ENCODE results near the gene FAM3D.

FAM3D gene

GRCh38 chr3:58642846-58643245 lies 23.7 kb downstream of the FAM3D start:
- Mint-ChIP-seq H3K27me3 (ENCODE audit: low read depth) (peaks cover 19% of the 10 kb centered on the region), H3K4me3 (no peak overlapping the region), H3K9me3 (no peaks in the 10 kb centered on the region), H3K4me1 (no peaks in the 10 kb centered on the region), H3K27ac (peak overlapping the region in 1 of 3 experiments; percentile 7), H3K36me3 (ENCODE audit: low read depth) (no peaks in the 10 kb centered on the region)
- no peak for TF ChIP-seq CTCF (IDR thresholded peaks at IDR 0.05; ENCODE audit: unreplicated experiment in 3 of 3)

- H3K9me3 Mint-ChIP-seq = no peaks in the 10 kb centered on the region
- no peaks in the 10 kb centered on the region for H3K36me3 Mint-ChIP-seq (ENCODE audit: low read depth)
- peaks cover 22% of the 10 kb centered on the region for H3K27me3 Mint-ChIP-seq (ENCODE audit: low read depth)
- TF ChIP-seq CTCF (IDR thresholded peaks at IDR 0.05; ENCODE audit: unreplicated experiment in 3 of 3) = peak; percentile 88 to 93 (median 90)
- no peak overlapping the region for H3K27ac Mint-ChIP-seq
- H3K4me3 Mint-ChIP-seq = peak overlapping the region in 1 of 3 experiments; percentile 22
- no peaks in the 10 kb centered on the region for H3K4me1 Mint-ChIP-seq
Observed at GRCh38 chr3:58640700-58641372, 25.7 kb downstream of the FAM3D start.

- no peak overlapping the region for H3K27ac Mint-ChIP-seq
- no peak overlapping the region for H3K4me3 Mint-ChIP-seq
- H3K4me1 Mint-ChIP-seq = no peaks in the 10 kb centered on the region
- H3K27me3 Mint-ChIP-seq (ENCODE audit: low read depth) = peaks cover 27% of the 10 kb centered on the region
- H3K9me3 Mint-ChIP-seq = no peaks in the 10 kb centered on the region
- TF ChIP-seq CTCF (IDR thresholded peaks at IDR 0.05; ENCODE audit: unreplicated experiment in 3 of 3) = no peak
- no peaks in the 10 kb centered on the region for H3K36me3 Mint-ChIP-seq (ENCODE audit: low read depth)
Observed at GRCh38 chr3:58639842-58640241, 26.7 kb downstream of the FAM3D start.

GRCh38 chr3:58639001-58639400 lies 27.6 kb downstream of the FAM3D start:
- Mint-ChIP-seq H3K27me3 (ENCODE audit: low read depth) (peaks cover 27% of the 10 kb centered on the region), H3K9me3 (no peaks in the 10 kb centered on the region), H3K36me3 (ENCODE audit: low read depth) (no peaks in the 10 kb centered on the region), H3K4me1 (no peaks in the 10 kb centered on the region), H3K27ac (no peak overlapping the region), H3K4me3 (no peak overlapping the region)
- no peak for TF ChIP-seq CTCF (IDR thresholded peaks at IDR 0.05; ENCODE audit: unreplicated experiment in 3 of 3)

- TF ChIP-seq CTCF (IDR thresholded peaks at IDR 0.05; ENCODE audit: unreplicated experiment in 3 of 3) = no peak
- Mint-ChIP-seq H3K4me1 (peaks cover 2% of the 10 kb centered on the region), H3K27me3 (ENCODE audit: low read depth) (peaks cover 28% of the 10 kb centered on the region), H3K9me3 (no peaks in the 10 kb centered on the region), H3K36me3 (ENCODE audit: low read depth) (no peaks in the 10 kb centered on the region), H3K4me3 (no peak overlapping the region), H3K27ac (no peak overlapping the region)
Observed at GRCh38 chr3:58638591-58638990, 28.0 kb downstream of the FAM3D start.

- TF ChIP-seq CTCF (IDR thresholded peaks at IDR 0.05; ENCODE audit: unreplicated experiment in 3 of 3) = no peak
- no peak overlapping the region for H3K4me3 Mint-ChIP-seq
- H3K27me3 Mint-ChIP-seq (ENCODE audit: low read depth) = peaks cover 29% of the 10 kb centered on the region
- no peaks in the 10 kb centered on the region for H3K36me3 Mint-ChIP-seq (ENCODE audit: low read depth)
- H3K27ac Mint-ChIP-seq = no peak overlapping the region
- H3K9me3 Mint-ChIP-seq = no peaks in the 10 kb centered on the region
- peaks cover 5% of the 10 kb centered on the region for H3K4me1 Mint-ChIP-seq
Observed at GRCh38 chr3:58637509-58637908, 29.1 kb downstream of the FAM3D start.
